ENCODE results near the gene PDAP1.
A peak's percentile ranks its signal among the peaks of the same experiment; 100 is the strongest.
"Not testable (repeated sequence)": the region's sequence is repeated elsewhere in the genome, so short reads cannot be mapped to it uniquely, and the experiment has no call there.

PDAP1 gene

DNA sequence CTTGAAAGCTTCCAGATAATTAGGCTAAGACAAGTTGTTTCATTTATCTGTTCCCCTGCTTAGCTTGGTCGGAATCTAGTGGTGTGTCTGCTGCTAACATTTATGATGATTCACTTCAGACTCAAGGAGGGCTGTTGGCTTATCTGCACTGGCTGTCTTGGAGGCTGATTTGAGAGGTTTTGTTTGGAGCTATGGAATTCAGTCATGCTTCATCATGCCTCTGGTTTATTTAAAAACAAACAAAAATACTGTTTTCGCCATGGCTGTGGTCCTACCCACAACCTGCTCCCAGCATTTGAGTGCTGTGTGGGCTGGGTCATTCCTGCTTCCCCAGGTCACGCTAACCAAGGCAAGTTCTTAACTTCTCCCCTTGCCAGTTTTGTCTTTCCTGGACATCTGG is 45.6 kb downstream of the PDAP1 start:
- peak; percentile 51 to 65 for DNase-seq (ENCODE audit: low read depth in 2 of 2)
- no peak overlapping the region for H3K4me3 ChIP-seq (replicated peaks in 1 of 2; ENCODE audit: low read depth in 2 of 2, low read length in 2 of 2)
- TF ChIP-seq CTCF (IDR thresholded peaks at IDR 0.05; ENCODE audit: low read depth, low read length), result no peak

GRCh38 chr7:99359465-99360154 is 48.8 kb downstream of the PDAP1 start:
- no peak overlapping the region for H3K4me3 ChIP-seq (replicated peaks in 1 of 2; ENCODE audit: low read depth in 2 of 2, low read length in 2 of 2)
- TF ChIP-seq CTCF (IDR thresholded peaks at IDR 0.05; ENCODE audit: low read depth, low read length), result no peak
- DNase-seq (ENCODE audit: low read depth in 2 of 2), result no peak

DNA sequence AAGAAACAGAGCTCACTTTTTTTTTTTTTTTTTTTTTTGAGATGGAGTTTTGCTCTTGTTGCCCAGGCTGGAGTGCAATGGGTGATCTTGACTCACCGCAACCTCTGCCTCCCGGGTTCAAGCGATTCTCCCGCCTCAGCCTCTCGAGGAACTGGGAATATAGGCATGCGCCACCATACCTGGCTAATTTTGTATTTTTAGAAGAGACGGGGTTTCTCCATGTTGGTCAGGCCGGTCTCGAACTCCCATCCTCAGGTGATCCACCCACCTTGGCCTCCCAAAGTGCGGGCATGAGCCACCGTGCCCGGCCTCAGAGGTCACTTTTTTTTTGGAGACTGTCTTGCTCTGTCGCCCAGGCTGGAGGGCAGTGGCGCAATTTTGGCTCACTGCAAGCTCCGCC is 49.9 kb downstream of the PDAP1 start:
- not testable (repeated sequence) for DNase-seq (ENCODE audit: low read depth in 2 of 2); H3K4me3 ChIP-seq (replicated peaks in 1 of 2; ENCODE audit: low read depth in 2 of 2, low read length in 2 of 2)

DNA sequence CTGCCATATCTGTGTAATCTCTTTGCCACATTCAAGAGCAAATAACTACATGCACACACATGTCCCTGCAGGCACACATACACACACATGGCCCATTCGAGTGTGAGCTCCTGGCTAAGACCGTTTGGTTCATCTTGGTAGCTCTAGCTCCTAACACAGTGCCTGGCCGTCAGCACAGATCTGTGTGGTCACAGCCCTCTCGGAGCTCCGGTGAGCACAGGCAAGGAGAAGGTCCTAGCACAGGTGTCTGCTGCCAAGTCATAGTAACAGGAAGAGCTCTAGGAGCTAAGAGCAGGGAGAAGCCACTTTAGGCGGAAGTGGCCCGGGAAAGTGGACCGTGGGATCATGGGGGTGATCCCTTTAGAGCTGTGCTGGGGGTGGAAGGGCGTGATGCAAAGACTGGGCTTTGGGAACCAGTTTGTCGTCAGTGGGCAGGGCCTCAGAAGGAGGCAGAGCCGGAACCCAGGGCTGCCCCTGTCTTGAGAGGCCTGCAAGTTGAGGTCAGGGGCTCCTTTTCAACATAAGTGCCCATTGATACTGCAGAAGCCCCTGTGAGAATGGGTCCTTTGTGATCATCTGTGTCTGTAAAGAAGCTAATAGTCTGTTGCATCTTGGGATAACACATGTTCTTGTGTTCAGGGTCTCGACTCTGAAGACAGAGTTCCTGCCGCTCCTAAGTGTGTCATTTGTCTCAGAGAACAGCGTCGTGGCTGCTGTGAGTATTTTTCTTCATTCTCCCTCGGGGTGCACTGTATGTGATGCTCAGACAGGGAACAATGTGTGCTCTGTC is 50.5 kb downstream of the PDAP1 start:
- TF ChIP-seq CTCF (IDR thresholded peaks at IDR 0.05; ENCODE audit: low read depth, low read length), result no peak
- no peak overlapping the region for H3K4me3 ChIP-seq (replicated peaks in 1 of 2; ENCODE audit: low read depth in 2 of 2, low read length in 2 of 2)

DNA sequence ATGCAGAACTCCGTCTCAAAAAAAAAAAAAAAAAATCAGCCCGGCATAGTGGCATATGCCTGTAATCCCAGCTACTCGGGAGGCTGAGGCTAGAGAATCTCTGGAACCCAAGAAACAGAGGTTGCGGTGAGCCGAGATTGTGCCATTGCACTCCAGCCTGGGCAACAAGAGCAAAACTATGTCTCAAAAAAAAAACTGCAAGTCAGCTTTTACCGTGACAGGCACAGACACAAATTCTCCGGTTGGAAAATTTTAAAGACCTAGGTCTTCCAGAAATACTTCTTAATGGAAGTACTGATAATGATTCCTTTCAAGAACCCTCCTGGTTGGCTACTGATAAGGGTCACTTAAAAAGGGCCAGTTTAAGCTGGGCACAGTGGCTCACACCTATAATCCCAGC is 53.3 kb downstream of the PDAP1 start:
- H3K4me3 ChIP-seq (replicated peaks in 1 of 2; ENCODE audit: low read depth in 2 of 2, low read length in 2 of 2), result no peak overlapping the region
- DNase-seq (ENCODE audit: low read depth in 2 of 2), result no peak
- no peak for TF ChIP-seq CTCF (IDR thresholded peaks at IDR 0.05; ENCODE audit: low read depth, low read length)

More for the DNA sequence above, 50.5 kb downstream of the PDAP1 start:
- DNase-seq (ENCODE audit: low read depth in 2 of 2), result no peak

- TF ChIP-seq CTCF (IDR thresholded peaks at IDR 0.05; ENCODE audit: low read depth, low read length), result no peak
- DNase-seq (ENCODE audit: low read depth in 2 of 2), result no peak
- H3K4me3 ChIP-seq (replicated peaks in 1 of 2; ENCODE audit: low read depth in 2 of 2, low read length in 2 of 2), result no peak overlapping the region
These were observed 56.1 kb downstream of the PDAP1 start for GRCh38 chr7:99352247-99352646.

DNA sequence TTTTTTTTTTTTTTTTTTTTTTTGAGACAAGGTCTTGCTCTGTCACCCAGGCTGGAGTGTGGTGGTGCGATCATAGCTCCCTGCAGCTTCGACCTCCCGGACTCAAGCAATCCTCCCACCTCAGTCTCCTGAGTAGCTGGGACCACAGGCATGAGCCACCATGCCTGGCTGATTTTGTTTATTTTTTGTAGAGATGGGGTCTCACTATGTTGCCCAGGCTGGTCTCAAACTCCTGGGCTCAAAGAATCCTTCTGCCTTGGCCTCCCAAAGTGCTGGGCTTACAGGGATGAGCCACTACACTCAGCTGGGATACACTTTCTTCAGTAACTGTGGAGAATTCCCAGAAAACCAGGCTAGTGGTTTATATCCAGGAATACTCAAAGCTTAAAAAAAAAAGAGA is 57.8 kb downstream of the PDAP1 start:
- H3K4me3 ChIP-seq (replicated peaks in 1 of 2; ENCODE audit: low read depth in 2 of 2, low read length in 2 of 2); DNase-seq (ENCODE audit: low read depth in 2 of 2): not testable (repeated sequence)
